ENCODE measurements around the gene MMP15. TPM values are rescaled to one million over a fixed set of nuclear protein-coding genes. Genes with fewer than 3 reads are reported as not detected.

MMP15 gene
- total and polyA plus RNA-seq, 7 experiments from 2014 or later: 0.06 to 0.85 (median 0.47) TPM; not detected in 1

- DNase-seq (no peak), ATAC-seq (no peak)
- no peaks in the 10 kb centered on the region for H3K27me3 Mint-ChIP-seq
- H3K4me3 Mint-ChIP-seq: no peak overlapping the region
- intact Hi-C loops (cut with micrococcal nuclease): no loop called here
- CTCF ChIA-PET: no interaction called here
- no peaks in the 10 kb centered on the region for H3K9me3 Mint-ChIP-seq
- POLR2A ChIA-PET: no interaction called here
- no peak overlapping the region for H3K4me3 ChIP-seq (ENCODE audit: low read length)
- no peaks in the 10 kb centered on the region for H3K36me3 ChIP-seq (ENCODE audit: control insufficient read depth in 2 of 3, insufficient read depth in 3 of 3, low read length in 3 of 3)
- H3K27ac ChIP-seq (ENCODE audit: low read depth, low read length): no peak overlapping the region
- H3K4me1 ChIP-seq (ENCODE audit: control insufficient read depth in 2 of 2, insufficient read depth in 2 of 2, low read length in 2 of 2): no peaks in the 10 kb centered on the region
- no peaks in the 10 kb centered on the region for H3K27me3 ChIP-seq (ENCODE audit: control insufficient read depth in 2 of 2, insufficient read depth in 2 of 2, low read length in 2 of 2)
- H3K27ac Mint-ChIP-seq: no peak overlapping the region
- H3K4me1 Mint-ChIP-seq: peaks cover 0 to 10% (median 0%) of the 10 kb centered on the region in 7 donors
- H3K9me3 ChIP-seq (ENCODE audit: control insufficient read depth in 2 of 3, low read length in 3 of 3): no peaks in the 10 kb centered on the region
- H3K36me3 Mint-ChIP-seq: no peaks in the 10 kb centered on the region
Observed at GRCh38 chr16:58053682-58054005, 28.1 kb downstream of the MMP15 start.

DNA sequence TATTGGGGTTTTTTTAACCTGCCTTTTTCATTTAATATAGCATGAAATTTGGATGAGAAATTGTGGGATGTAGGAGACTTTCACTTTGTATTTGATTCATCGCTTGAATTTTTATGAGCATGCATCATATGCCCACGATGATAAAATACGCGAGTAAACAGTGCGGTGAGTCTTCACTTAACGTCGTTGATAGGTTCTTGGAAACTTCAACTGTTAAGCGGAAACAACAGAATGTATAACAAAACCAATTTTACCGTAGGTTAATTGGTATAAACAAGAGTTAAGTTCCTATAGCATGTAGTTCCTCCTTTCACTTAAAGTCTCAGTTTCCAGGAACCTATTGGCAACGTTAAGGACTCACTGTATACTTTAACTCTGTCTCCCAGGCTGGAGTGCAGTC lies 28.7 kb downstream of the MMP15 start:
- Histone ChIP-seq H3K36me3 (ENCODE audit: control insufficient read depth in 2 of 3, insufficient read depth in 3 of 3, low read length in 3 of 3) (no peaks in the 10 kb centered on the region), H3K27ac (ENCODE audit: low read depth, low read length) (no peak overlapping the region), H3K9me3 (ENCODE audit: control insufficient read depth in 2 of 3, low read length in 3 of 3) (no peaks in the 10 kb centered on the region), H3K4me1 (ENCODE audit: control insufficient read depth in 2 of 2, insufficient read depth in 2 of 2, low read length in 2 of 2) (no peaks in the 10 kb centered on the region), H3K27me3 (ENCODE audit: control insufficient read depth in 2 of 2, insufficient read depth in 2 of 2, low read length in 2 of 2) (no peaks in the 10 kb centered on the region), H3K4me3 (ENCODE audit: low read length) (no peak overlapping the region)
- POLR2A ChIA-PET: no interaction called here
- H3K9me3 Mint-ChIP-seq: no peaks in the 10 kb centered on the region
- DNase-seq (no peak), ATAC-seq (no peak)
- CTCF ChIA-PET: no interaction called here
- no peak overlapping the region for H3K4me3 Mint-ChIP-seq
- H3K36me3 Mint-ChIP-seq: no peaks in the 10 kb centered on the region
- no peaks in the 10 kb centered on the region for H3K27me3 Mint-ChIP-seq
- peaks cover 0 to 10% (median 0%) of the 10 kb centered on the region in 7 donors for H3K4me1 Mint-ChIP-seq
- H3K27ac Mint-ChIP-seq: peak overlapping the region in 1 of 9 donors; percentile 39
- intact Hi-C loops (cut with micrococcal nuclease): no loop called here

DNA sequence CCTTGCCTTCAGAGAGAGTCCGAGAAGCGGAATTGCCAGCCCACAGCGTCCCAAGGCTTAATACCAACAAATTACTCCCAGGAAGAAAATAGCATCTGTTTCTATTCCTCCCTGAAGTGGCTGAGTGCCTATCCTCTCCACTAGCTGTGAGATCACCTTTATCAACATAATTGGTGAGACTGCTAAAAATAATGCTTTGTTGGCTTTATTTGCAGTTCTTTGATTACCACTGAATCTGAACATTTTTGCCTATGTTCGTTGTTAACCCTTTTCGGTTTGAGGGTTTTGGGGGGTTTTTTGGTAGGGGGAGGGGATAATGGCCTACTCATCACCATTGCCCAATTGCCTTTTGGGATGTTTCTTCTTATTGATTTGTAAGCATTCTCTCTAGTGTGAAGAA lies 31.0 kb downstream of the MMP15 start:
- Mint-ChIP-seq H3K4me3 (no peak overlapping the region), H3K9me3 (no peaks in the 10 kb centered on the region), H3K27me3 (peaks cover 0 to 7% (median 0%) of the 10 kb centered on the region in 5 donors), H3K36me3 (no peaks in the 10 kb centered on the region), H3K4me1 (peaks cover 0 to 10% (median 0%) of the 10 kb centered on the region in 7 donors), H3K27ac (no peak overlapping the region)
- intact Hi-C loops (cut with micrococcal nuclease): no loop called here
- DNase-seq (no peak), ATAC-seq (no peak)
- no peaks in the 10 kb centered on the region for H3K4me1 ChIP-seq (ENCODE audit: control insufficient read depth in 2 of 2, insufficient read depth in 2 of 2, low read length in 2 of 2)
- ChIA-PET POLR2A (no interaction called here), CTCF (interaction anchor here (0.6 kb wide), 1 partner anchor 35 kb away, joined by 9 read pairs; no protein-coding TSS in a partner anchor)
- H3K4me3 ChIP-seq (ENCODE audit: low read length): no peak overlapping the region
- H3K9me3 ChIP-seq (ENCODE audit: control insufficient read depth in 2 of 3, low read length in 3 of 3): no peaks in the 10 kb centered on the region
- H3K27ac ChIP-seq (ENCODE audit: low read depth, low read length): no peak overlapping the region
- H3K27me3 ChIP-seq (ENCODE audit: control insufficient read depth in 2 of 2, insufficient read depth in 2 of 2, low read length in 2 of 2): no peaks in the 10 kb centered on the region
- H3K36me3 ChIP-seq (ENCODE audit: control insufficient read depth in 2 of 3, insufficient read depth in 3 of 3, low read length in 3 of 3): no peaks in the 10 kb centered on the region

DNA sequence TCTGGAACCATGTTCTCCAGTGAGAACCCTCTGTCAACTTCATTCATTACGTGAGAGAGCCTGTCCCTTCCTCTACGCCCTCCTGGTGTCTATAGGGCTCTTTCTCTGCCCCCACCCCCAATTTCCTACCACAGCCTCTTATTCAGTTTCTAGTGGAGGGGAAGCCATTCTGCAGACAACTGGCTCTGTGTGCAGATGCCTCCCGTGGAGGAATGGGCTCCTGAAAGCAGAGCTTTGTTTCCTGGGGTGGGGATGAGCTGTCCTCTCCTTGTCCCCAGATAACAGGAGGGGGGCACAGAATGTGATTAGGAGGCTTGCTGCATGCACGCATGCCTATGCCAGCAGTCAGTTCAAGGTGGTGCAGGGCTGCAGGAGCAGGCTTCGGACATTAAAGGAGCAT lies 31.6 kb downstream of the MMP15 start:
- H3K27ac ChIP-seq (ENCODE audit: low read depth, low read length): no peak overlapping the region
- H3K4me3 ChIP-seq (ENCODE audit: low read length): no peak overlapping the region
- no peak overlapping the region for H3K4me3 Mint-ChIP-seq
- CTCF ChIA-PET: no interaction called here
- no peaks in the 10 kb centered on the region for H3K9me3 ChIP-seq (ENCODE audit: control insufficient read depth in 2 of 3, low read length in 3 of 3)
- no peaks in the 10 kb centered on the region for H3K4me1 ChIP-seq (ENCODE audit: control insufficient read depth in 2 of 2, insufficient read depth in 2 of 2, low read length in 2 of 2)
- ATAC-seq: no peak
- H3K27me3 ChIP-seq (ENCODE audit: control insufficient read depth in 2 of 2, insufficient read depth in 2 of 2, low read length in 2 of 2): no peaks in the 10 kb centered on the region
- no peak for DNase-seq
- peaks cover 0 to 10% (median 0%) of the 10 kb centered on the region in 7 donors for H3K4me1 Mint-ChIP-seq
- H3K36me3 Mint-ChIP-seq: no peaks in the 10 kb centered on the region
- intact Hi-C loops (cut with micrococcal nuclease): no loop called here
- POLR2A ChIA-PET: no interaction called here
- no peaks in the 10 kb centered on the region for H3K36me3 ChIP-seq (ENCODE audit: control insufficient read depth in 2 of 3, insufficient read depth in 3 of 3, low read length in 3 of 3)
- no peak overlapping the region for H3K27ac Mint-ChIP-seq
- H3K27me3 Mint-ChIP-seq: peaks cover 0 to 7% (median 0%) of the 10 kb centered on the region in 5 donors
- H3K9me3 Mint-ChIP-seq: no peaks in the 10 kb centered on the region

DNA sequence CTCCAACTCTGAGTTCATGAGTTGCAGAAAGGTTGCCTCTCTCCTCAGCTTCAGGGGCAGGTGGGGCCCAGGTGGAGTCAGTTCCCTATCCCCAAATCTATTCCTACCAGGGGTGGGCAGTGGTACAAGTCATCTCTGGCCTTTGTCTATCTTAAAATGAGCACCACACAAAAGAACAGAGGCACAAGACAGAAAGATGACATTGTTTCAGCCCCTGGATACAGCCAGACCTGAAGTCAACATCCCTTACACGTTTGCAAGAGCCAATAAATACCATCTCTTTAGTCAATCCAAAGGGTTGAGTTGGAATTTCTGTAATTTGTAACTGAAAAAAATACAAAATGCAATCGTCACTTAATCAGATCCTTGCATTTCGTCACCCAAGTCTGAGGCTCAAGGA lies 32.2 kb downstream of the MMP15 start:
- no peaks in the 10 kb centered on the region for H3K4me1 ChIP-seq (ENCODE audit: control insufficient read depth in 2 of 2, insufficient read depth in 2 of 2, low read length in 2 of 2)
- H3K27me3 ChIP-seq (ENCODE audit: control insufficient read depth in 2 of 2, insufficient read depth in 2 of 2, low read length in 2 of 2): no peaks in the 10 kb centered on the region
- Mint-ChIP-seq H3K27ac (no peak overlapping the region), H3K27me3 (peaks cover 0 to 7% (median 0%) of the 10 kb centered on the region in 5 donors), H3K4me1 (peaks cover 0 to 10% (median 0%) of the 10 kb centered on the region in 7 donors), H3K9me3 (no peaks in the 10 kb centered on the region), H3K36me3 (no peaks in the 10 kb centered on the region), H3K4me3 (no peak overlapping the region)
- intact Hi-C loops (cut with micrococcal nuclease): no loop called here
- CTCF ChIA-PET: no interaction called here
- POLR2A ChIA-PET: no interaction called here
- no peaks in the 10 kb centered on the region for H3K9me3 ChIP-seq (ENCODE audit: control insufficient read depth in 2 of 3, low read length in 3 of 3)
- no peak overlapping the region for H3K27ac ChIP-seq (ENCODE audit: low read depth, low read length)
- DNase-seq (no peak), ATAC-seq (no peak)
- H3K4me3 ChIP-seq (ENCODE audit: low read length): no peak overlapping the region
- H3K36me3 ChIP-seq (ENCODE audit: control insufficient read depth in 2 of 3, insufficient read depth in 3 of 3, low read length in 3 of 3): no peaks in the 10 kb centered on the region

DNA sequence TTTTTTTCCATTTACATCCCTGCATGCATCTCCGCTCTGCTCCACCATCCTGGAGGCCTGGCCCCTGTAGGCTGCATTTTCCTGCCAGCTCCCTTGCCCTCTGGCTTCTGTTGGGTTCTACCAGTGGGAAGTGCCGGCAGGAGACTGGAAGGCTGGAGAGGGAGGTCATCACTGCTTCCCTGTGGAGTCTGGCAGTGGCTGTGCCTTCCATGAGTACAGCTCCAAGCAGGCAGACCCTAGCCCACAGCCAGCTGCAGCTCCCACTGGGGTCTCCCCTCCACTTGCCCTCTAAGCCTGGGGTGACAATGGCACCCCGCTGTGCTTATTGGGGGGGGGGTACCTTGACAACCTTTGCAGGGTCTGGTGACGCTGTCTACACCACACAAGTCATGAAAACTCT lies 37.3 kb downstream of the MMP15 start:
- intact Hi-C loops (cut with micrococcal nuclease): no loop called here
- Mint-ChIP-seq H3K36me3 (no peaks in the 10 kb centered on the region), H3K27ac (no peak overlapping the region), H3K27me3 (peaks cover 0 to 7% (median 0%) of the 10 kb centered on the region in 5 donors), H3K9me3 (no peaks in the 10 kb centered on the region), H3K4me1 (peaks cover 0 to 1% (median 0%) of the 10 kb centered on the region in 7 donors), H3K4me3 (no peak overlapping the region)
- DNase-seq (no peak), ATAC-seq (no peak)
- ChIA-PET POLR2A (no interaction called here), CTCF (no interaction called here)
- H3K4me3 ChIP-seq (ENCODE audit: low read length): no peak overlapping the region
- H3K27me3 ChIP-seq (ENCODE audit: control insufficient read depth in 2 of 2, insufficient read depth in 2 of 2, low read length in 2 of 2): no peaks in the 10 kb centered on the region
- no peaks in the 10 kb centered on the region for H3K9me3 ChIP-seq (ENCODE audit: control insufficient read depth in 2 of 3, low read length in 3 of 3)
- no peak overlapping the region for H3K27ac ChIP-seq (ENCODE audit: low read depth, low read length)
- H3K36me3 ChIP-seq (ENCODE audit: control insufficient read depth in 2 of 3, insufficient read depth in 3 of 3, low read length in 3 of 3): no peaks in the 10 kb centered on the region
- H3K4me1 ChIP-seq (ENCODE audit: control insufficient read depth in 2 of 2, insufficient read depth in 2 of 2, low read length in 2 of 2): no peaks in the 10 kb centered on the region

- no peaks in the 10 kb centered on the region for H3K27me3 ChIP-seq (ENCODE audit: control insufficient read depth in 2 of 2, insufficient read depth in 2 of 2, low read length in 2 of 2)
- no peaks in the 10 kb centered on the region for H3K9me3 ChIP-seq (ENCODE audit: control insufficient read depth in 2 of 3, low read length in 3 of 3)
- H3K36me3 ChIP-seq (ENCODE audit: control insufficient read depth in 2 of 3, insufficient read depth in 3 of 3, low read length in 3 of 3): no peaks in the 10 kb centered on the region
- intact Hi-C loops (cut with micrococcal nuclease): no loop called here
- H3K27ac Mint-ChIP-seq: no peak overlapping the region
- ATAC-seq (no peak), DNase-seq (no peak)
- H3K9me3 Mint-ChIP-seq: no peaks in the 10 kb centered on the region
- H3K36me3 Mint-ChIP-seq: no peaks in the 10 kb centered on the region
- no peaks in the 10 kb centered on the region for H3K4me1 ChIP-seq (ENCODE audit: control insufficient read depth in 2 of 2, insufficient read depth in 2 of 2, low read length in 2 of 2)
- H3K27me3 Mint-ChIP-seq: peaks cover 0 to 7% (median 0%) of the 10 kb centered on the region in 5 donors
- no peak overlapping the region for H3K4me3 Mint-ChIP-seq
- H3K4me3 ChIP-seq (ENCODE audit: low read length): no peak overlapping the region
- no peak overlapping the region for H3K27ac ChIP-seq (ENCODE audit: low read depth, low read length)
- peaks cover 0 to 1% (median 0%) of the 10 kb centered on the region in 7 donors for H3K4me1 Mint-ChIP-seq
- POLR2A ChIA-PET: no interaction called here
- CTCF ChIA-PET: no interaction called here
Observed at GRCh38 chr16:58063377-58064076, 38.0 kb downstream of the MMP15 start.

Measured in naive thymus-derived CD4-positive, alpha-beta T cell (primary cell).